Parathyroid adenoma (tissue), 2 donors: ENCODE measurements around the gene SUPT5H.
A peak's percentile ranks its signal among the peaks of the same experiment; 100 is the strongest.

Experiments
- H2AFZ ChIP-seq: fragments of 300-600 bp; sonication (generic); one replicate; pipeline ENCODE4 v1.7.0; 2017; ENCODE audit warnings: antibody characterized with exemption, mild to moderate bottlenecking
- H3K27ac ChIP-seq: fragments of 300-600 bp; sonication (generic); one replicate; pipeline ENCODE4 v1.7.0; 2017
- H3K27me3 ChIP-seq: fragments of 300-600 bp; sonication (generic); one replicate; pipeline ENCODE4 v1.7.0; 2017; ENCODE audit warnings: low read length; ENCODE audit not compliant: control insufficient read depth, insufficient read depth
- H3K36me3 ChIP-seq: fragments of 300-600 bp; sonication (generic); one replicate; pipeline ENCODE4 v1.7.0; 2017; ENCODE audit warnings: low read length; ENCODE audit not compliant: control insufficient read depth, insufficient read depth
- H3K4me1 ChIP-seq: fragments of 300-600 bp; sonication (generic); one replicate; pipeline ENCODE4 v1.7.0; 2017; ENCODE audit warnings: control low read depth
- H3K4me2 ChIP-seq: fragments of 300-600 bp; sonication (generic); one replicate; pipeline ENCODE4 v1.7.0; 2017; ENCODE audit warnings: low read length
- H3K4me3 ChIP-seq: fragments of 300-600 bp; sonication (generic); one replicate; pipeline ENCODE4 v1.7.0; 2017; ENCODE audit warnings: low read depth, low read length
- H3K79me2 ChIP-seq: fragments of 300-600 bp; sonication (generic); one replicate; pipeline ENCODE4 v1.7.0; 2017; ENCODE audit warnings: control low read depth
- H3K9ac ChIP-seq: fragments of 300-600 bp; sonication (generic); one replicate; pipeline ENCODE4 v1.7.0; 2017; ENCODE audit warnings: mild to moderate bottlenecking
- H3K9me3 ChIP-seq: fragments of 300-600 bp; sonication (generic); one replicate; pipeline ENCODE4 v1.7.0; 2017; ENCODE audit warnings: low read length; ENCODE audit not compliant: control insufficient read depth
- CTCF ChIP-seq: fragments of 300-600 bp; sonication (generic); IDR thresholded peaks from one replicate; pipeline ENCODE4 v1.7.0; 2017; ENCODE audit warnings: antibody characterized with exemption, mild to moderate bottlenecking
- donor health status: primary hyperparathyroidism.

The SUPT5H gene

GRCh38 chr19:39445196-39446111 is at the start of gene SUPT5H:
SUPT5H (plus strand) TSS chr19:39445582; CDS start chr19:39445891, 309 bp downstream.
- Histone ChIP-seq H3K4me1 (peaks cover 24% of the 10 kb centered on the region), H3K27ac (peak within 1 kb of the TSS; percentile 84), H3K4me2 (peak within 1 kb of the TSS; percentile 83), H3K9ac (peak within 1 kb of the TSS; percentile 96), H2AFZ (peak within 1 kb of the TSS; percentile 87), H3K79me2 (peaks cover 45% of the 10 kb centered on the region), H3K36me3 (no peaks in the 10 kb centered on the region), H3K9me3 (no peaks in the 10 kb centered on the region), H3K4me3 (peak within 1 kb of the TSS; percentile 100), H3K27me3 (no peaks in the 10 kb centered on the region)
- no peak for TF ChIP-seq CTCF

- TF ChIP-seq CTCF: peak; percentile 97
- Histone ChIP-seq H3K27me3 (no peaks in the 10 kb centered on the region), H3K27ac (peak overlapping the region; percentile 58), H3K4me2 (no peak overlapping the region), H3K9me3 (no peaks in the 10 kb centered on the region), H3K4me3 (no peak overlapping the region), H3K79me2 (peaks cover 10% of the 10 kb centered on the region), H2AFZ (peak overlapping the region; percentile 10), H3K4me1 (peaks cover 31% of the 10 kb centered on the region), H3K36me3 (no peaks in the 10 kb centered on the region), H3K9ac (no peak overlapping the region)
Observed at GRCh38 chr19:39397360-39398296, 47.8 kb upstream of the SUPT5H start.

GRCh38 chr19:39398297-39398864 is 47.0 kb upstream of the SUPT5H start:
- peaks cover 38% of the 10 kb centered on the region for H3K4me1 ChIP-seq
- no peak overlapping the region for H3K4me3 ChIP-seq

GRCh38 chr19:39399668-39400050 is 45.7 kb upstream of the SUPT5H start:
- TF ChIP-seq CTCF: no peak
- no peaks in the 10 kb centered on the region for H3K27me3 ChIP-seq
- H3K27ac ChIP-seq: peak overlapping the region; percentile 100
- no peak overlapping the region for H3K4me3 ChIP-seq
- H3K36me3 ChIP-seq: no peaks in the 10 kb centered on the region
- no peaks in the 10 kb centered on the region for H3K9me3 ChIP-seq
- H3K4me2 ChIP-seq: peak overlapping the region; percentile 26
- H3K79me2 ChIP-seq: peaks cover 4% of the 10 kb centered on the region
- H3K9ac ChIP-seq: no peak overlapping the region
- peaks cover 43% of the 10 kb centered on the region for H3K4me1 ChIP-seq
- no peak overlapping the region for H2AFZ ChIP-seq

More at GRCh38 chr19:39398297-39398864, 47.0 kb upstream of the SUPT5H start:
- Histone ChIP-seq H3K27me3 (no peaks in the 10 kb centered on the region), H3K9me3 (no peaks in the 10 kb centered on the region), H3K27ac (peak overlapping the region; percentile 100), H3K36me3 (no peaks in the 10 kb centered on the region), H2AFZ (no peak overlapping the region), H3K4me2 (no peak overlapping the region), H3K9ac (no peak overlapping the region), H3K79me2 (peaks cover 8% of the 10 kb centered on the region)
- no peak for TF ChIP-seq CTCF
